Renal pelvis (tissue), 4 donors: Measurements from ENCODE around the gene BCL2L13. TPM values are rescaled to one million over a fixed set of nuclear protein-coding genes. Genes with fewer than 3 reads are reported as not detected.

Source experiments
- DNase-seq: peaks from one replicate; pipeline ENCODE4 v3.0.0-alpha.2; 2013
- polyA plus RNA-seq, 3 donors: library from polyadenylated mRNA; unstranded; fragments of 120-200 nt; gene quantifications; one replicate each; pipeline ENCODE4 v1.2.1, GENCODE V29; 2013; ENCODE audit not compliant: insufficient read length in 3 of 3

Gene BCL2L13
- polyA plus RNA-seq, 3 donors, result 43.2 to 47.3 (median 46.0) TPM

GRCh38 chr22:17724678-17725499, 86.3 kb downstream of the BCL2L13 start:
- DNase-seq, result no peak

- DNase-seq, result no peak
Observed at GRCh38 chr22:17725500-17725796, 86.9 kb downstream of the BCL2L13 start.

- no peak for DNase-seq
Observed at GRCh38 chr22:17726006-17726927, 87.7 kb downstream of the BCL2L13 start.

GRCh38 chr22:17726928-17727897, 88.7 kb downstream of the BCL2L13 start:
- DNase-seq, result no peak

GRCh38 chr22:17728786-17729185, 90.2 kb downstream of the BCL2L13 start:
- no peak for DNase-seq

GRCh38 chr22:17729561-17729960, 91.0 kb downstream of the BCL2L13 start:
- DNase-seq, result no peak

GRCh38 chr22:17732251-17732854, 93.8 kb downstream of the BCL2L13 start:
- no peak for DNase-seq

- no peak for DNase-seq
Observed at GRCh38 chr22:17733466-17733865, 94.9 kb downstream of the BCL2L13 start.

GRCh38 chr22:17734187-17734586, 95.6 kb downstream of the BCL2L13 start:
- no peak for DNase-seq

- no peak for DNase-seq
Observed at GRCh38 chr22:17738386-17739128, 100.0 kb downstream of the BCL2L13 start.

- DNase-seq, result no peak
Observed at GRCh38 chr22:17739196-17739975, 100.8 kb downstream of the BCL2L13 start.

GRCh38 chr22:17741866-17742526, 103.4 kb downstream of the BCL2L13 start:
- DNase-seq, result no peak

GRCh38 chr22:17742527-17742902, 104.0 kb downstream of the BCL2L13 start:
- peak; percentile 75 for DNase-seq

- DNase-seq, result no peak
Observed at GRCh38 chr22:17743661-17744411, 105.3 kb downstream of the BCL2L13 start.

- DNase-seq, result no peak
Observed at GRCh38 chr22:17744430-17744829, 105.9 kb downstream of the BCL2L13 start.

- DNase-seq, result no peak
Observed at GRCh38 chr22:17746916-17747315, 108.4 kb downstream of the BCL2L13 start.

GRCh38 chr22:17748555-17749353, 110.2 kb downstream of the BCL2L13 start:
- DNase-seq, result no peak
